ENCODE data around the gene CNTNAP2. TPM values are rescaled to one million over a fixed set of nuclear protein-coding genes. Genes with fewer than 3 reads are reported as not detected.

The CNTNAP2 gene
- total RNA-seq, 1 experiment from 2014 or later, result 64.5 TPM

DNA sequence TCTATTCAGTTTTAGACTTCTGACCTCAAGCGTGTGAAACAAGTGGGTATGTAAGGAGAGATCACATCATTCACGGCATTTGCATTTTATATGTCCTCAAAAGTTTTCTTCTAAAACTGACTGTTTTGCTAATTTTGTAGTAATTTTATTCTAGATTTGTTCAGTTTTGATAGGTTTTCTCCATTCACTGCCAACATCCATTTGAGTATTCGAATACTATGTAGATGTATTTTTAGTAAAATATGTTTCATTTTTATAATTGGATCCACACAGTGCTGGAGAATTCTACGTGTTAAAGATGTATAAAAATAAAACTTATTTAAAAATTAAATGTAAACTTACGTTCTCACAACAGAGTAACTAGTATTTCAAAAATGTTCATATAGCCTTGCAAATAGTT, 503.0 kb downstream of the CNTNAP2 start:
- H3K4ac ChIP-seq (ENCODE audit: low read depth, low read length), result no peak overlapping the region
- H2BK20ac ChIP-seq (ENCODE audit: low read depth, low read length, poor library complexity, severe bottlenecking), result no peak overlapping the region
- H3K27ac ChIP-seq (ENCODE audit: insufficient read length, low read depth, low read length), result no peak overlapping the region
- no peak overlapping the region for H2AK5ac ChIP-seq (ENCODE audit: insufficient read length, low read length)
- Mint-ChIP-seq H3K4me3 (no peak overlapping the region), H3K4me1 (no peaks in the 10 kb centered on the region), H3K27me3 (ENCODE audit: low read depth) (no peaks in the 10 kb centered on the region), H3K9me3 (no peaks in the 10 kb centered on the region), H3K36me3 (ENCODE audit: insufficient read depth in 1 of 3, low read depth in 3 of 3) (no peaks in the 10 kb centered on the region), H3K27ac (no peak overlapping the region)
- no peaks in the 10 kb centered on the region for H3K79me1 ChIP-seq (ENCODE audit: insufficient read depth, low read depth, low read length, poor library complexity, severe bottlenecking)
- no peak overlapping the region for H3K4me2 ChIP-seq (ENCODE audit: insufficient read depth, insufficient read length, low read length)
- TF ChIP-seq, protein P1, sequence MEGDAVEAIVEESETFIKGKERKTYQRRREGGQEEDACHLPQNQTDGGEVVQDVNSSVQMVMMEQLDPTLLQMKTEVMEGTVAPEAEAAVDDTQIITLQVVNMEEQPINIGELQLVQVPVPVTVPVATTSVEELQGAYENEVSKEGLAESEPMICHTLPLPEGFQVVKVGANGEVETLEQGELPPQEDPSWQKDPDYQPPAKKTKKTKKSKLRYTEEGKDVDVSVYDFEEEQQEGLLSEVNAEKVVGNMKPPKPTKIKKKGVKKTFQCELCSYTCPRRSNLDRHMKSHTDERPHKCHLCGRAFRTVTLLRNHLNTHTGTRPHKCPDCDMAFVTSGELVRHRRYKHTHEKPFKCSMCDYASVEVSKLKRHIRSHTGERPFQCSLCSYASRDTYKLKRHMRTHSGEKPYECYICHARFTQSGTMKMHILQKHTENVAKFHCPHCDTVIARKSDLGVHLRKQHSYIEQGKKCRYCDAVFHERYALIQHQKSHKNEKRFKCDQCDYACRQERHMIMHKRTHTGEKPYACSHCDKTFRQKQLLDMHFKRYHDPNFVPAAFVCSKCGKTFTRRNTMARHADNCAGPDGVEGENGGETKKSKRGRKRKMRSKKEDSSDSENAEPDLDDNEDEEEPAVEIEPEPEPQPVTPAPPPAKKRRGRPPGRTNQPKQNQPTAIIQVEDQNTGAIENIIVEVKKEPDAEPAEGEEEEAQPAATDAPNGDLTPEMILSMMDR (conservative IDR thresholded peaks at IDR 0.05), result no peak
- no peak overlapping the region for H3K18ac ChIP-seq (ENCODE audit: insufficient read length, low read depth, low read length)
- no peak overlapping the region for H4K91ac ChIP-seq (ENCODE audit: insufficient read length, low read depth, low read length)
- H3K23ac ChIP-seq (ENCODE audit: insufficient read length, low read depth, low read length), result no peak overlapping the region
- H4K5ac ChIP-seq (ENCODE audit: insufficient read length, low read depth, low read length), result no peak overlapping the region
- no peak overlapping the region for H3K9ac ChIP-seq (ENCODE audit: extremely low read depth, insufficient read length, low read length)
- H3K9me3 ChIP-seq (ENCODE audit: control insufficient read depth, low read depth, low read length), result no peaks in the 10 kb centered on the region
- H2AFZ ChIP-seq (ENCODE audit: low read length), result no peak overlapping the region
- H2BK120ac ChIP-seq (ENCODE audit: low read depth, low read length, poor library complexity, severe bottlenecking), result no peak overlapping the region
- H3K4me1 ChIP-seq (ENCODE audit: insufficient read depth, low read length), result no peaks in the 10 kb centered on the region
- H4K20me1 ChIP-seq (ENCODE audit: control insufficient read depth, insufficient read depth, insufficient read length), result no peaks in the 10 kb centered on the region
- H3K14ac ChIP-seq (ENCODE audit: insufficient read depth, low read length), result no peak overlapping the region
- no peak overlapping the region for H2BK12ac ChIP-seq (ENCODE audit: insufficient read length, low read depth, low read length)
- WGBS (ENCODE audit: extremely low coverage, insufficient read length, low lambda C conversion rate), result no CpG with 5 or more reads among the region's 5 CpGs
- no peak for DNase-seq
- H3K79me2 ChIP-seq (ENCODE audit: insufficient read depth, low read length), result no peaks in the 10 kb centered on the region
- no peak overlapping the region for H2BK5ac ChIP-seq (ENCODE audit: insufficient read length, low read length)
- H2BK15ac ChIP-seq (ENCODE audit: low read depth, low read length), result no peak overlapping the region
- H3K27me3 ChIP-seq (ENCODE audit: insufficient read depth, low read length), result no peaks in the 10 kb centered on the region
- H3K23me2 ChIP-seq (ENCODE audit: insufficient read length, low read depth, low read length, poor library complexity, severe bottlenecking), result no peaks in the 10 kb centered on the region
- H3K56ac ChIP-seq (ENCODE audit: insufficient read length, low read depth, low read length), result no peak overlapping the region
- H4K8ac ChIP-seq (replicated peaks; ENCODE audit: insufficient read length, low read depth, low read length), result no peak overlapping the region
- H3T11ph ChIP-seq (ENCODE audit: low read length), result no peak overlapping the region
